ENCODE data around the gene SHC2. TPM values are rescaled to one million over a fixed set of nuclear protein-coding genes. Genes with fewer than 3 reads are reported as not detected.

SHC2 gene
- total and polyA plus RNA-seq, 12 donors = 1.2 to 196 (median 41.1) TPM

- DNase-seq = no peak
- H3K4me1 ChIP-seq (replicated peaks in 1 of 2) = no peaks in the 10 kb centered on the region
- 85 to 94% (median 89%) methylated on average over 25 to 40 of the region's 40 CpGs for WGBS, 4 donors
- no peaks in the 10 kb centered on the region for H3K36me3 ChIP-seq (replicated peaks in 1 of 2)
- TF ChIP-seq CTCF (IDR thresholded peaks at IDR 0.05) (no peak), POLR2A (IDR thresholded peaks at IDR 0.05) (no peak)
- H3K27me3 ChIP-seq = no peaks in the 10 kb centered on the region
- no peak overlapping the region for H3K27ac ChIP-seq
- H3K9me3 ChIP-seq (replicated peaks in 1 of 3) = no peaks in the 10 kb centered on the region
- intact Hi-C loops (cut with DNase I) = no loop called here
- no peak overlapping the region for H3K4me3 ChIP-seq
These were observed 38.5 kb downstream of the SHC2 start for GRCh38 chr19:422213-422916.

GRCh38 chr19:419721-420515 is 40.9 kb downstream of the SHC2 start:
- TF ChIP-seq CTCF (IDR thresholded peaks at IDR 0.05) (no peak), POLR2A (IDR thresholded peaks at IDR 0.05) (no peak)
- H3K27ac ChIP-seq = peak overlapping the region in 1 of 5 donors; percentile 65
- no peak for DNase-seq
- no peaks in the 10 kb centered on the region for H3K4me1 ChIP-seq (replicated peaks in 1 of 2)
- WGBS, 4 donors = 84 to 87% (median 84%) methylated on average over 22 to 31 of the region's 31 CpGs
- H3K36me3 ChIP-seq (replicated peaks in 1 of 2) = no peaks in the 10 kb centered on the region
- intact Hi-C loops (cut with DNase I) = no loop called here
- H3K4me3 ChIP-seq = no peak overlapping the region
- no peaks in the 10 kb centered on the region for H3K9me3 ChIP-seq (replicated peaks in 1 of 3)
- H3K27me3 ChIP-seq = no peaks in the 10 kb centered on the region

- Histone ChIP-seq H3K9me3 (replicated peaks in 1 of 3) (no peaks in the 10 kb centered on the region), H3K27ac (peak overlapping the region in 1 of 5 donors; percentile 30), H3K4me3 (no peak overlapping the region), H3K27me3 (no peaks in the 10 kb centered on the region), H3K36me3 (replicated peaks in 1 of 2) (no peaks in the 10 kb centered on the region), H3K4me1 (replicated peaks in 1 of 2) (no peaks in the 10 kb centered on the region)
- WGBS, 4 donors = 75 to 81% (median 77%) methylated on average over 32 to 51 of the region's 51 CpGs
- peak in 3 of 7 donors; percentile 13 to 46 (median 27) for DNase-seq
- TF ChIP-seq POLR2A (IDR thresholded peaks at IDR 0.05) (no peak), CTCF (IDR thresholded peaks at IDR 0.05) (no peak)
- intact Hi-C loops (cut with DNase I) = no loop called here
These were observed 41.8 kb downstream of the SHC2 start for GRCh38 chr19:418761-419671.

- H3K27ac ChIP-seq = no peak overlapping the region
- WGBS, 4 donors = 85 to 93% (median 91%) methylated on average over 9 to 14 of the region's 14 CpGs
- no peak for TF ChIP-seq CTCF (IDR thresholded peaks at IDR 0.05)
- TF ChIP-seq POLR2A (IDR thresholded peaks at IDR 0.05) = no peak
- DNase-seq = no peak
- H3K4me1 ChIP-seq (replicated peaks in 1 of 2) = no peaks in the 10 kb centered on the region
- peaks cover 10% of the 10 kb centered on the region for H3K27me3 ChIP-seq
- no peaks in the 10 kb centered on the region for H3K9me3 ChIP-seq (replicated peaks in 1 of 3)
- intact Hi-C loops (cut with DNase I) = no loop called here
- H3K36me3 ChIP-seq (replicated peaks in 1 of 2) = no peaks in the 10 kb centered on the region
- H3K4me3 ChIP-seq = no peak overlapping the region
These were observed 44.4 kb downstream of the SHC2 start for GRCh38 chr19:416416-416815.

Data from adrenal gland (tissue), 12 donors.